Right lobe of liver (tissue), 6 donors: ENCODE measurements around the gene ZFAND6. TPM values are rescaled to one million over a fixed set of nuclear protein-coding genes. Genes with fewer than 3 reads are reported as not detected.
"Not testable (repeated sequence)": the region's sequence is repeated elsewhere in the genome, so short reads cannot be mapped to it uniquely, and the experiment has no call there.

Experiments
- ATAC-seq, 4 donors: fragments of 200-7000 bp; cut with Tn5 transposase; one replicate each; pipeline ENCODE4 v1.9.1; 2020; ENCODE audit warnings: mild to moderate bottlenecking in 4 of 4, moderate library complexity in 4 of 4
- DNase-seq, 3 donors: peaks; one replicate each; pipeline ENCODE4 v3.0.0-alpha.2; 2020
- H3K27ac ChIP-seq, 3 donors: fragments of 200-600 bp; one replicate each; pipeline ENCODE4 v1.8.0; 2022
- H3K27me3 ChIP-seq, 2 donors: fragments of 200-600 bp; one replicate each; pipeline ENCODE4 v1.8.0; 2022
- H3K36me3 ChIP-seq, 4 donors: fragments of 200-600 bp; sonication (generic) in 1 of 4; one replicate each; pipeline versions ENCODE4 v1.5.1 to v1.8.0; 2017 to 2022; ENCODE audit warnings: control low read depth in 1 of 4
- H3K4me1 ChIP-seq, 4 donors: fragments of 200-600 bp; sonication (generic) in 1 of 4; one replicate each; pipeline versions ENCODE4 v1.5.1 to v1.8.0; 2017 to 2022; ENCODE audit warnings: control low read depth in 1 of 4
- H3K4me3 ChIP-seq, 3 donors: fragments of 200-600 bp; one replicate each; pipeline ENCODE4 v1.8.0; 2022
- H3K9me3 ChIP-seq, 4 donors: fragments of 200-600 bp; sonication (generic) in 1 of 4; one replicate each; pipeline versions ENCODE4 v1.5.1 to v1.8.0; 2017 to 2022; ENCODE audit warnings: control low read depth in 1 of 4
- POLR2A ChIP-seq: fragments of 450-650 bp; IDR thresholded peaks from one replicate; pipeline ENCODE4 v1.6.1; 2017; ENCODE audit warnings: antibody characterized with exemption, mild to moderate bottlenecking
- WGBS: methylation state at CpG from one replicate; pipeline ENCODE4 v1.1.6; 2018; ENCODE audit warnings: low coverage, low lambda C conversion rate; ENCODE audit not compliant: insufficient coverage; ENCODE audit errors: missing lambda C conversion rate; 5-methylcytosine and 5-hydroxymethylcytosine counted together
- intact Hi-C, 2 donors: fragments of 100-400 bp; cut with DNase I; formaldehyde crosslinking; loops; one replicate each; pipeline versions ENCODE4 v1.11.2 to v1.14.1; 2022
- total RNA-seq, 6 experiments: library from RNA; depleted of rRNA in 2 of 6; stranded (reverse); fragments of >200 nt in 2 of 6; fragmentation: NEBNext Ultra II Directional in 3 of 6; extraction: Animal tissue kit (Norgen Biotek cat#: 25700) in 3 of 6; gene quantifications; one replicate each; pipeline versions ENCODE4 v1.1.0 to v1.2.4, GENCODE V29; 2016 to 2023
- TF ChIP-seq, protein P1 (sequence below), 4 donors: fragments of 200-600 bp in 3 of 4; fragments of 450-650 bp in 1 of 4; IDR thresholded peaks; one replicate each; pipeline versions ENCODE4 v1.5.1 to v1.8.0; 2016 to 2022; ENCODE audit warnings: antibody characterized with exemption in 4 of 4, mild to moderate bottlenecking in 2 of 4
- donor health status: DM: no; HTN: yes; CAD: no.
- donor health status: DM: no; HTN: no; CAD: no.
- donor health status: DM: no; HTN: no; CAD: no.
- donor health status: DM: no; HTN: yes; CAD: no.
- donor health status: DM: no; HTN: yes; CAD: no.

ZFAND6 gene
- total RNA-seq, 6 experiments from 2014 or later: 46.1 to 111 (median 48.9) TPM

DNA sequence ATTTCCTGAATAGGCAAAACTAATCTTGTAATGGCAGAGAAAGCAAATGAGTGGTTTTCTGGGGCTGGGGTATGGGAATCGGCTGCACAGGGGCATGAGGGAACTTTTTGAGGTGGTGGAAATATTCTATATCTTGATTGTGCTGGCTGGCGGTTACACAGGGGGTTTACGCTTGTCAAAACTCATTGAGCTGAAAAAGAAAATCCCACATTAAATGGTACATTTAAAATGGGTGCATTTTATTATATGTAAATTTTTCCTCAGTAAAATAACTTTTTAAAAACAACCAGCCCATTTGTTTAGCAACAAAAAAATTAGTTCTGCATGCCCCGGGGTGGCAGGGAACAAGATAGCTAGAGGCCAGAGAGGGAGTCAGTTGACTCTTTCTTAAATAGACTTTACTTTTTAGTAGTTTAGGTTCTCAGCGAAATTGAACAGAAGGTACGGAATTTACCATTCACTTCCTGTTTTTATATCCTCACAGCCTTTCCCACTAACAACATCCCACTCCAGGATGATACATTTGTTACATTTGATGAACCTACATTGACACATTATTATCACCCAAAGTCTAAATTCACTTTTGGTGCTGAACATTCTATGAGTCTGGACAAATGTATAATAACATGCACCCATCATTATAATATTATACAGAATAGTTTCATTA lies 47.3 kb upstream of the ZFAND6 start:
- 80% methylated on average over 6 of the region's 6 CpGs for WGBS

DNA sequence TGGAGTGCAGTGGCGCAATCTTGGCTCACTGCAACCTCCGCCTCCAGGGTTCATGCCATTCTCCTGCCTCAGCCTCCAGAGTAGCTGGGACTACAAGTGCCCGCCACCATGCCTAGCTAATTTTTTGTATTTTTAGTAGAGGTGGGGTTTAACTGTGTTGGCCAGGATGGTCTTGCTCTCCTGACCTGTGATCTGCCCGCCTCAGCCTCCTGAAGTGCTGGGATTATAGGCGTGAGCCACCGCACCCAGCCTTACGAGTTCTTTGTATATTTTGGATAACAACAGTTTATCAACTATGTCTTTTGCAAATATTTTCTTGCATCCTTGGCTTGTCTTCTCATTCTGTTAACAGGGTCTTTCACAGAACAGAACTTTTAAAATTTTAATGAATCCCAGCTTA lies 45.3 kb upstream of the ZFAND6 start:
- intact Hi-C loops, H3K4me1 ChIP-seq, H3K27ac ChIP-seq, ATAC-seq, H3K27me3 ChIP-seq, H3K4me3 ChIP-seq, DNase-seq, H3K36me3 ChIP-seq, H3K9me3 ChIP-seq: not testable (repeated sequence)
- 96% methylated on average over 3 of the region's 7 CpGs for WGBS

More for the DNA sequence above, 47.3 kb upstream of the ZFAND6 start:
- intact Hi-C loops: no loop called here
- Histone ChIP-seq H3K9me3 (no peaks in the 10 kb centered on the region), H3K4me3 (no peak overlapping the region), H3K4me1 (no peaks in the 10 kb centered on the region), H3K27ac (no peak overlapping the region), H3K27me3 (no peaks in the 10 kb centered on the region), H3K36me3 (no peaks in the 10 kb centered on the region)
- DNase-seq (no peak), ATAC-seq (no peak)
- TF ChIP-seq, protein P1, sequence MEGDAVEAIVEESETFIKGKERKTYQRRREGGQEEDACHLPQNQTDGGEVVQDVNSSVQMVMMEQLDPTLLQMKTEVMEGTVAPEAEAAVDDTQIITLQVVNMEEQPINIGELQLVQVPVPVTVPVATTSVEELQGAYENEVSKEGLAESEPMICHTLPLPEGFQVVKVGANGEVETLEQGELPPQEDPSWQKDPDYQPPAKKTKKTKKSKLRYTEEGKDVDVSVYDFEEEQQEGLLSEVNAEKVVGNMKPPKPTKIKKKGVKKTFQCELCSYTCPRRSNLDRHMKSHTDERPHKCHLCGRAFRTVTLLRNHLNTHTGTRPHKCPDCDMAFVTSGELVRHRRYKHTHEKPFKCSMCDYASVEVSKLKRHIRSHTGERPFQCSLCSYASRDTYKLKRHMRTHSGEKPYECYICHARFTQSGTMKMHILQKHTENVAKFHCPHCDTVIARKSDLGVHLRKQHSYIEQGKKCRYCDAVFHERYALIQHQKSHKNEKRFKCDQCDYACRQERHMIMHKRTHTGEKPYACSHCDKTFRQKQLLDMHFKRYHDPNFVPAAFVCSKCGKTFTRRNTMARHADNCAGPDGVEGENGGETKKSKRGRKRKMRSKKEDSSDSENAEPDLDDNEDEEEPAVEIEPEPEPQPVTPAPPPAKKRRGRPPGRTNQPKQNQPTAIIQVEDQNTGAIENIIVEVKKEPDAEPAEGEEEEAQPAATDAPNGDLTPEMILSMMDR (IDR thresholded peaks at IDR 0.05): no peak
- no peak for TF ChIP-seq POLR2A

DNA sequence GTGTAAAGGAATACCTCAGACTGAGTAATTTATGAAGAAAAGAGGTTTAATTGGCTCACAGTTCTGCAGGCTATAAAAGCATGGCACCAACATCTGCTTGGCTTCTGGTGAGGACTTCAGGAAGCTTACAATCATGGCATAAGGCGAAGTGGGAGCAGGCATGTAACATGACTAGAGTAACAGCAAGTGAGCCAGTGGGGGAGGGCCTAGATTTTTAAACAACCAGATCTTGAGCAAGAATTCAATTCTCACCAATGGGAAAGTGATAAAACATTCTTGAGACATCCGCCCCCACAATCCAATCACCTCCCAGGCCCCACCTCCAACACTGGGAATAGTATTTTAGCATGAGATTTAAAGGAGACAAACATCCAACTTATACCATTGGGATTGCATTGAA lies 44.3 kb upstream of the ZFAND6 start:
- Histone ChIP-seq H3K9me3 (no peaks in the 10 kb centered on the region), H3K4me1 (no peaks in the 10 kb centered on the region), H3K27ac (no peak overlapping the region), H3K36me3 (no peaks in the 10 kb centered on the region), H3K27me3 (no peaks in the 10 kb centered on the region), H3K4me3 (no peak overlapping the region)
- DNase-seq (no peak), ATAC-seq (no peak)
- WGBS: 80% methylated on average over 1 of the region's 2 CpGs
- intact Hi-C loops: no loop called here
- TF ChIP-seq, protein P1 (IDR thresholded peaks at IDR 0.05): no peak
- TF ChIP-seq POLR2A: no peak

DNA sequence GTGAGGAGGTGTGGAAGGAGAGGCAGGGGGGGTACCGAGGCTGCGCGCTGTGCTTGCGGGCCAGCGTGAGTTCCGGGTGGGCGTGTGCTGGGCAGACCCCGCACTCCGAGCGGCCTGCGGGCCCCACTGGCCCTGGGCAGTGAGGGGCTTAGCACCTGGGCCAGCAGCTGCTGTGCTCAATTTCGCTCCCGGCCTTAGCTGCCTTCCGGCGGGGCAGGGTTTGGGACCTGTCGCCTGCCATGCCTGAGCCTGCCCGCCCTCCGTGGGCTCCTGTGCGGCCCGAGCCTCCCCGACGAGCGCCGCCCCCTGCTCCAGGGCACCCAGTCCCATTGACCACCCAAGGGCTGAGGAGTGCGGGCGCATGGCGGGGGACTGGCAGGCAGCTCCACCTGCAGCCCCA lies 43.0 kb upstream of the ZFAND6 start:
- no CpG with 5 or more reads among the region's 27 CpGs for WGBS
- H3K36me3 ChIP-seq, H3K4me3 ChIP-seq, ATAC-seq, H3K4me1 ChIP-seq, H3K27me3 ChIP-seq, DNase-seq, intact Hi-C loops, H3K27ac ChIP-seq, H3K9me3 ChIP-seq: not testable (repeated sequence)

DNA sequence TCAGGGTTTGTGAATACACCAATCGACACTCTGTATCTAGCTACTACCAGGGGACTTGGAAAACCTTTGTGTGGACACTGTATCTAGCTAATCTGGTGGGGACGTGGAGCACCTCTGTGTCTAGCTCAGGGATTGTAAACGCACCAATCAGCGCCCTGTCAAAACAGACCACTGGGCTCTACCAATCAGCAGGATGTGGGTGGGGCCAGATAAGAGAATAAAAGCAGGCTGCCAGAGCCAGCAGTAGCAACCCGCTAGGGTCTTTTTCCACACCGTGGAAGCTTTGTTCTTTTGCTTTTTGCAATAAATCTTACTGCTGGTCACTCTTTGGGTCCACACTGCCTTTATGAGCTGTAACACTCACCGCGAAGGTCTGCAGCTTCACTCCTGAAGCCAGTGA lies 42.3 kb upstream of the ZFAND6 start:
- H3K36me3 ChIP-seq, ATAC-seq, H3K4me3 ChIP-seq, DNase-seq, H3K4me1 ChIP-seq, H3K9me3 ChIP-seq, intact Hi-C loops, H3K27ac ChIP-seq, H3K27me3 ChIP-seq: not testable (repeated sequence)
- 66% methylated on average over 4 of the region's 8 CpGs for WGBS

DNA sequence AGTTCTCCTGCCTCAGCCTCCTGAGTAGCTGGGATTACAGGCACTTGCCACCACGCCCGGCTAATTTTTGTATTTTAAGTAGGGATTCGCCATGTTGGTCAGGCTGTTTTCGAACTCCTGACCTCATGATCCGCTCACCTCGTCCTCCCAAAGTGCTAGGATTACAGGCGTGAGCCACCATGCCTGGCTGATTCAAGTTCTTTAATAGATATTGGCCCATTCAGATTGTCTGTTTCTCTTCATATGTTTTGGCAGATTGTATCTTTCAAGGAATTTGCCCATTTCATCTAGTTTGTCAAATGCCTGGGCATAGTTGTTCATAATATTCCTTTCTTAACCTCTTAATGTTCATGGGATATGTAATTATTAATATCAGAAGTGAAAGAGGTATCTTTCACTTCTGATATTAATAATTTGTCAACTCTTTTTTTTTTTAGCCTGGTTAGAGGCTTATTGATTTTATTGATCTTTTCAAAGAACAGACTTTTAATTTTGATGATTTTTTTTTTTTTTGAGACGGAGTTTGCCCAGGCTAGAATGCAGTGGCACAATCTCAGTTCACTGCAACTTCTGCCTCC lies 40.2 kb upstream of the ZFAND6 start:
- 72% methylated on average over 3 of the region's 8 CpGs for whole genome bisulfite sequencing
- Histone ChIP-seq H3K4me3 (no peak overlapping the region), H3K4me1 (no peaks in the 10 kb centered on the region), H3K36me3 (no peaks in the 10 kb centered on the region), H3K27ac (no peak overlapping the region), H3K27me3 (no peaks in the 10 kb centered on the region), H3K9me3 (no peaks in the 10 kb centered on the region)
- intact Hi-C loops: no loop called here
- TF ChIP-seq POLR2A: no peak
- TF ChIP-seq, protein P1 (IDR thresholded peaks at IDR 0.05): no peak
- ATAC-seq (no peak), DNase-seq (no peak)

DNA sequence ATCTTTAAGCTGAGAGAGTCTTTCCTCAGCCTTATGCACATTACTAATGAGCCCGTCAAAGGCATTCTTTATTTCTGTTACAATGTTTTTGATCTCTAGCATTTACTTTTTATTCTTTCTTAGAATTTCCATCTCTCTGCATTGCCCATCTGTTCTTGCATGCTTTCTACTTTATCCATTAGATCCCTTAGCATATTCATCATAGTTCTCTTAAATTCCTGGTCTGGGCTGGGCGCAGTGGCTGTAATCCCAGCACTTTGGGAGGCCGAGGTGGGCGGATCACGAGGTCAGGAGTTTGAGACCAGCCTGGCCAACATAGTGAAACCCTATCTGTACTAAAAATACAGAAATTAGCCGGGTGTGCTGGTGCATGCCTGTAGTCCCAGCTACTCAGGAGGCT lies 39.3 kb upstream of the ZFAND6 start:
- WGBS: 94% methylated on average over 6 of the region's 6 CpGs
- H3K9me3 ChIP-seq, H3K27me3 ChIP-seq, DNase-seq, H3K27ac ChIP-seq, H3K36me3 ChIP-seq, H3K4me1 ChIP-seq, intact Hi-C loops, H3K4me3 ChIP-seq, ATAC-seq: not testable (repeated sequence)
